Colonic mucosa (tissue), 4 donors: ENCODE results near the gene PRICKLE1. TPM values are rescaled to one million over a fixed set of nuclear protein-coding genes. Genes with fewer than 3 reads are reported as not detected.

Experiments used
- DNase-seq: peaks from one replicate; pipeline ENCODE4 v3.0.0-alpha.2; 2020
- H3K27ac ChIP-seq: fragments of 200-600 bp; one replicate; pipeline ENCODE4 v1.8.0; 2021
- H3K27me3 ChIP-seq: fragments of 200-600 bp; one replicate; pipeline ENCODE4 v1.8.0; 2021
- H3K36me3 ChIP-seq: fragments of 200-600 bp; one replicate; pipeline ENCODE4 v1.8.0; 2021
- H3K4me1 ChIP-seq: fragments of 200-600 bp; one replicate; pipeline ENCODE4 v1.8.0; 2021; ENCODE audit warnings: mild to moderate bottlenecking
- H3K4me3 ChIP-seq: fragments of 200-600 bp; one replicate; pipeline ENCODE4 v1.8.0; 2021
- H3K9ac ChIP-seq, 2 donors: one replicate each; pipeline ENCODE4 v1.7.0; 2013; ENCODE audit warnings: control low read depth in 2 of 2, low read depth in 2 of 2, low read length in 2 of 2
- H3K9me3 ChIP-seq: fragments of 200-600 bp; one replicate; pipeline ENCODE4 v1.8.0; 2021
- intact Hi-C: fragments of 100-400 bp; cut with DNase I; formaldehyde crosslinking; loops from one replicate; pipeline ENCODE4 v1.14.1; 2022
- total RNA-seq, 2 donors: library from RNA; stranded (reverse); fragmentation: NEBNext Ultra II Directional in 1 of 2; extraction: Animal tissue kit (Norgen Biotek cat#: 25700) in 1 of 2; gene quantifications; one replicate each; pipeline ENCODE4 v1.2.1, GENCODE V29; 2021
- TF ChIP-seq, protein P1 (sequence below): fragments of 200-600 bp; IDR thresholded peaks from one replicate; pipeline ENCODE4 v1.8.0; 2022; ENCODE audit warnings: antibody characterized with exemption, mild to moderate bottlenecking
- donor health status: healthy.
- donor health status: DM: no; HTN: no; CAD: no.
- donor health status: DM: no; HTN: no; CAD: no.

Gene PRICKLE1
- total RNA-seq, 2 donors from 2014 or later = 1.1 to 2.9 TPM

DNA sequence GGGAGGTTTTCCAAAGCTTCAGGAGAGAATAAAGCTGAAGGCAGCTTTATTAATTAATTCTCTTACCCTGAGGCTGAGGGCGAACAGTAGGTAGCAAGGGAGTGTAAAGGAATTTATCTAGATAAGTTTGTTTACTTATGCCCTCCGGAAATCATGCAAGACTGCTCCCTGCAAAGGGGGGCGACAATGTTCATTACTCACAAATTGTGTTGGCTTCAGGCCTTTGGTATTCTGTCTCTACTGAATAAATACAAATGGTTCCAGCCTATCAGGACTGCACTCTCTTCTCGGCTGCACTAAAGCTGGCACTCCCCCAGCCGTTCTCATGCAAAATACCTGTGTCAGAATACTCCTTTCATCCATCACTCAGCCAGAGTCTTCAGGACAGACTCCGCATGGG, 142.8 kb downstream of the PRICKLE1 start:
- H3K9me3 ChIP-seq = no peaks in the 10 kb centered on the region
- intact Hi-C loops = no loop called here
- no peak overlapping the region for H3K9ac ChIP-seq
- TF ChIP-seq, protein P1, sequence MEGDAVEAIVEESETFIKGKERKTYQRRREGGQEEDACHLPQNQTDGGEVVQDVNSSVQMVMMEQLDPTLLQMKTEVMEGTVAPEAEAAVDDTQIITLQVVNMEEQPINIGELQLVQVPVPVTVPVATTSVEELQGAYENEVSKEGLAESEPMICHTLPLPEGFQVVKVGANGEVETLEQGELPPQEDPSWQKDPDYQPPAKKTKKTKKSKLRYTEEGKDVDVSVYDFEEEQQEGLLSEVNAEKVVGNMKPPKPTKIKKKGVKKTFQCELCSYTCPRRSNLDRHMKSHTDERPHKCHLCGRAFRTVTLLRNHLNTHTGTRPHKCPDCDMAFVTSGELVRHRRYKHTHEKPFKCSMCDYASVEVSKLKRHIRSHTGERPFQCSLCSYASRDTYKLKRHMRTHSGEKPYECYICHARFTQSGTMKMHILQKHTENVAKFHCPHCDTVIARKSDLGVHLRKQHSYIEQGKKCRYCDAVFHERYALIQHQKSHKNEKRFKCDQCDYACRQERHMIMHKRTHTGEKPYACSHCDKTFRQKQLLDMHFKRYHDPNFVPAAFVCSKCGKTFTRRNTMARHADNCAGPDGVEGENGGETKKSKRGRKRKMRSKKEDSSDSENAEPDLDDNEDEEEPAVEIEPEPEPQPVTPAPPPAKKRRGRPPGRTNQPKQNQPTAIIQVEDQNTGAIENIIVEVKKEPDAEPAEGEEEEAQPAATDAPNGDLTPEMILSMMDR = no peak
- no peaks in the 10 kb centered on the region for H3K4me1 ChIP-seq
- DNase-seq = no peak
- H3K4me3 ChIP-seq = no peak overlapping the region
- H3K36me3 ChIP-seq = no peaks in the 10 kb centered on the region
- no peak overlapping the region for H3K27ac ChIP-seq
- no peaks in the 10 kb centered on the region for H3K27me3 ChIP-seq

DNA sequence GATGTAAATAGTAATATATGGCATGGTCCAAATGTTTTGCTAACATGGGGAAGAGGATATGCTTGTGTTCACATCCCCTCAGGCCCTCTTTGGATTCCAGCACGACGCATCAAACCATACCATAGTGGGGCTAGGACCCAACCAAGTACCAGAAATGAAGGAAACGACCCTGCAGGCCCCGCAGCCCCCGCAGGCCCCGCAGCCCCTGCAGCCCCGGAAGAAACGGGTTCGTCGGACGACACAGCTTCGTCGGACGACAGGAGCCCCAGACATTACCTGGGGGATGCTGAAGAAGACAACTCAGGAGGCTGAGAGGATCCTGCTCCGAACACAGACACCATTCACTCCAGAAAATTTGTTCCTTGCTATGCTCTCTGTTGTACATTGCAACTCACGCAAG, 143.7 kb downstream of the PRICKLE1 start:
- Histone ChIP-seq H3K9me3 (no peaks in the 10 kb centered on the region), H3K4me3 (no peak overlapping the region), H3K27ac (no peak overlapping the region), H3K27me3 (no peaks in the 10 kb centered on the region), H3K4me1 (no peaks in the 10 kb centered on the region), H3K9ac (no peak overlapping the region), H3K36me3 (no peaks in the 10 kb centered on the region)
- intact Hi-C loops = no loop called here
- TF ChIP-seq, protein P1 = no peak
- no peak for DNase-seq

DNA sequence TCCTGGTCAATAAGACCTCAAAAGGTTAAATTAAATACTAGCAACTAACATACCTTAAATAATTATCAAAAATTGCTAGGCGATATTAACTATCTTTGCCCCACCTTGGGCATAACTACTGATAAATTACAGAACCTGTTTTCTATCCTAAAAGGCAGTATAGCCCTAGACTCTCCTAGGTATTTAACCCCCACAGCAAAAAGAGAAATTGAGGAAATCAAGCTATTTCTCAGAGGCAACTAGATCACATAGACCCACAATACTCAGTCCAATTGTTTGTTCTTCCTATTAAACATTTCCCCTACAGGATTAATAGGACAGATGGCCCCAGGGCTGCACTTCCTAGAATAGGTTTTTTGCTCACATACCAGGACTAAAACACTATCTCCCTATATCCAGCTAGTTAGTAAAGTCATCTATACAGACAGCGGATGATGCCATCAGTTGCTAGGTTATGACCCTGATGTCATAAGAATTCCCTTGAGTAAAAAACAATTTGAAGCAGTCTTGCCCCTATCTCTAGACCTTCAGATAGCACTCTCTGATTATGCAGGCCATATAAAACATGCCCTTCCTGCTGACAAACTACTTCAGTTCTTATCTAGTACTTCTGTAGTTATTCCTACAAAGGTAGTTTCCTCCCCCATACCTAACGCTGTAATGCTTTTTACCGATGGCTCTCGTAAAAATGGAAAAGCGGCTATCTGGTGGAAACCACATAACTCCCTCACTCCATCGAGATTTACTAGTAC, 145.2 kb downstream of the PRICKLE1 start:
- no peaks in the 10 kb centered on the region for H3K4me1 ChIP-seq
- no peaks in the 10 kb centered on the region for H3K36me3 ChIP-seq
- H3K9ac ChIP-seq = no peak overlapping the region
- H3K27me3 ChIP-seq = no peaks in the 10 kb centered on the region
- DNase-seq = no peak
- TF ChIP-seq, protein P1 = no peak
- no peak overlapping the region for H3K4me3 ChIP-seq
- intact Hi-C loops = no loop called here
- no peaks in the 10 kb centered on the region for H3K9me3 ChIP-seq
- no peak overlapping the region for H3K27ac ChIP-seq

DNA sequence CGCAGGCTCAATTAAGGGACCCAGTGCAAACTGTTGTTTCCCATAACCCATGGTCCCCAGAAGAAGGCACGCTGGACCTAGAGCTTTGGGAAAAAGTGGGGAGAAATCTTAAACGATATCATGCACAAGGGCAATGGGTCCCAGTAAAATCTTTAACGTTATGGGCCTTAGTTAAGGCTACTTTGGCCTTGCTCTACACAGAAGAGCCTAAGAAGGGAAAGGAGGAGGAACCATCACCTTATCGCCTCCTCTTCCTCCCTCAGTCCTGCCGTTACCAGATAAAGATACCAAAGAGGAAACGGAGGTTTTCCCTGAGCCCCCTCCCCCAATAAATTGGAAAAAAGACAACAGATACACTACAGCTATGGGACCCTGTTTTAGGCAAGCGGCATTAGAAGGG, 146.7 kb downstream of the PRICKLE1 start:
- Histone ChIP-seq H3K9ac (no peak overlapping the region), H3K27me3 (no peaks in the 10 kb centered on the region), H3K4me1 (no peaks in the 10 kb centered on the region), H3K9me3 (no peaks in the 10 kb centered on the region), H3K4me3 (no peak overlapping the region), H3K27ac (no peak overlapping the region), H3K36me3 (no peaks in the 10 kb centered on the region)
- TF ChIP-seq, protein P1 = no peak
- intact Hi-C loops = no loop called here
- DNase-seq = no peak

DNA sequence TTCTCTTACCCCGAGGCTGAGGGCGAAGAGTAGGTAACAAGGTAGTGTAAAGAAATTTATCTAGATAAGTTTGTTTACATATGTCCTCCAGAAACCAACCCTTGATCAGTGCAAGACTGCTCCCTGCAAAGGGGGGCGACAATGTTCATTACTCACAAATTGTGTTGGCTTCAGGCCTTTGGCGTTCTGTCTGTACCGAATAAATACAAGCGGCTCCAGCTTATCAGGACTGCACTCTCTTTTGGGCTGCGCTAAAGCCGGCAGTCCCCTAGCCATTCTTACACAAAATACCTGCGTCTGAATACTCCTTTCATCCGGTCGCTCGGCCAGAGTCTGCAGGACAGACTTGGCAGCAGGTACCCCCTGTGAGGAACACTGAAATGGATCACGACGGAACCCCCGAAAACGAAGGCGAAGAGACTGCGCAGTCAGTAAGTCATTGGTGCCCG, 147.2 kb downstream of the PRICKLE1 start:
- no peak overlapping the region for H3K27ac ChIP-seq
- no peak for DNase-seq

More for the DNA sequence above, 147.2 kb downstream of the PRICKLE1 start:
- no peak overlapping the region for H3K4me3 ChIP-seq
- intact Hi-C loops = no loop called here
- no peak overlapping the region for H3K9ac ChIP-seq
- no peaks in the 10 kb centered on the region for H3K9me3 ChIP-seq
- TF ChIP-seq, protein P1 = no peak
- H3K36me3 ChIP-seq = no peaks in the 10 kb centered on the region
- H3K4me1 ChIP-seq = no peaks in the 10 kb centered on the region
- H3K27me3 ChIP-seq = no peaks in the 10 kb centered on the region
